IPS DF 6.9 (cell line): ENCODE results near the gene MTF2.

Source experiments
- DNase-seq: peaks from one replicate; pipeline ENCODE4 v3.0.0-alpha.2; 2013; ENCODE audit warnings: low read depth, low spot score
- H3K27ac ChIP-seq: one replicate; pipeline ENCODE4 v1.5.1; 2013; ENCODE audit warnings: low read length, control low read depth
- H3K27me3 ChIP-seq: 2 replicates; pipeline ENCODE4 v1.6.1; 2013; ENCODE audit warnings: mild to moderate bottlenecking, low read length; ENCODE audit not compliant: control insufficient read depth, insufficient read depth
- H3K36me3 ChIP-seq: 2 replicates; pipeline ENCODE4 v1.6.1; 2013; ENCODE audit warnings: low read length; ENCODE audit not compliant: control insufficient read depth, insufficient read depth
- H3K4me1 ChIP-seq: 2 replicates; pipeline ENCODE4 v1.6.1; 2013; ENCODE audit warnings: low read length; ENCODE audit not compliant: control insufficient read depth, insufficient read depth
- H3K4me3 ChIP-seq: 2 replicates; pipeline ENCODE4 v1.5.1; 2013; ENCODE audit warnings: mild to moderate bottlenecking, low read length
- H3K9me3 ChIP-seq: 2 replicates; pipeline ENCODE4 v1.6.1; 2013; ENCODE audit warnings: low read length, inconsistent platforms; ENCODE audit not compliant: control insufficient read depth, insufficient read depth
- WGBS: extraction: QIAGEN DNeasy Blood & Tissue Kit; methylation state at CpG from one replicate; pipeline ENCODE4 v1.1.7; 2013; ENCODE audit warnings: mixed read lengths, missing lambda C conversion rate; ENCODE audit not compliant: insufficient read length, insufficient coverage; 5-methylcytosine and 5-hydroxymethylcytosine counted together

Gene MTF2

DNA sequence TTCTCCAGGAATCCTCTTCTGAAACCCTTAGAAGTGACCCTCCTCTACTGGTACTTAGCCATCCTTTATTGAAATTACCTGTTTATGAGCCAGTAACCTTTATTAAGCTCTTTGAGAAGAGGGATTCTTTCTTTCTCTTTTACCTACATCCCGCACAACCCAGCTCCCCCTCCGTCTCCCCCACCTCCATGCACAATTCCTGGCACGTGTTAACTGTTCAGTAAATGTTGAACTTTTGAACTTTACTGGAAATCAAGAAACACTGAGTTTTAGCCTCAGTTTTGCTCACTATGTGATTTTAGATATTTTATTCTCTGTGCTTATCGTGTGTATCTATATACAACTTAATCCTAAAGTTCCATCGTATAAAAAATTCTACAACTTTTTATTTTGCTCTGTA, 99.3 kb downstream of the MTF2 start:
- no peak for DNase-seq
- H3K4me3 ChIP-seq = no peak overlapping the region
- WGBS = no CpG with 5 or more reads among the region's 5 CpGs
- no peaks in the 10 kb centered on the region for H3K36me3 ChIP-seq
- H3K27ac ChIP-seq = no peak overlapping the region
- H3K9me3 ChIP-seq = no peaks in the 10 kb centered on the region
- no peaks in the 10 kb centered on the region for H3K27me3 ChIP-seq
- no peaks in the 10 kb centered on the region for H3K4me1 ChIP-seq

DNA sequence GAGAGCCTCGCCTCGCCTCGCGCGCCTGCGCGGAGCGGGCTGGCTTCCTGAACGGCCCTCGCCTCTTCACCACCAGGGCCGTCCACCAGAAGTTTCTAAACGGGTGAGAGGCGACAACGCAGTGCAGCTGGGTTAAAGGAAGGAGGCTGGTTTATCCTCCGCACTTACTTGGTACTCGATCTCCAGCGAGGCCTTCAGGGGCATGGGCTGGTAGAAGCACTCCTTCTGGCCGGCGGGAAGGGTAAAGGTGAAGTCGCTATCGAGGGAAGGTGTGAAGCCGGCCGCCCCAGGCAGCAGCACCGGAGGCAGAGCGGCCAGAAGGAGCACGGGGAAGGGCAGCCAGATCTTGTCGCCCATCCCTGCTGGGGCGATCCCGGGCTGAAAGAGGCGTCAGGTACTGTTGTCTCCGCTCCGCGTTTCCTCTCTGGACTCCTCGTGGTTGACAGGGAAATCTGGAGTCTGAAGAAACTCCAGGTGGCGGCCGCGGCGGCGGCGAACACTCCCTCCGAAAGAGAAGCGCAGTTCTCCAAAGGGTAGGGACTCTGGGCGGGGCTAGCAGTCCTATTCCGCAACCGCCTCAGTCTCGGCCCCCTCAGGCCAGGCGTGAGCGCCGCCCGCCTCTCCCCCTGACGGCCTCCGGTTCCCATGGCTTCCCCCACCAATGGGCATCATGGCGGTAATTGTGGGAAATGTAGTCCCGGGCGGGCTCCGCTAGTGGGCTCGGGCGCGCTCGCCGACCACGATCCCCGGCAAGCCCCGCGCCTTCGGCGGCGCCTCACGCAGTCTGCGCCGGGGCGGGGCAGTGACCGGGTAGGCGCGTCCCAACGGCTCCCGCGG, 101.0 kb downstream of the MTF2 start, which contains the start of gene TMED5:
Gene TMED5 (minus strand): TSS at position 528 of the 837 bp plus-strand sequence. CDS start 171 bp downstream, at position 357.
- peak within 1 kb of the TSS; percentile 90 for H3K4me3 ChIP-seq
- DNase-seq = peak; percentile 91
- H3K27me3 ChIP-seq = no peaks in the 10 kb centered on the region
- H3K9me3 ChIP-seq = no peaks in the 10 kb centered on the region
- H3K36me3 ChIP-seq = no peaks in the 10 kb centered on the region
- no CpG with 5 or more reads among the region's 78 CpGs for WGBS
- no peak within 1 kb of the TSS for H3K27ac ChIP-seq
- no peaks in the 10 kb centered on the region for H3K4me1 ChIP-seq

DNA sequence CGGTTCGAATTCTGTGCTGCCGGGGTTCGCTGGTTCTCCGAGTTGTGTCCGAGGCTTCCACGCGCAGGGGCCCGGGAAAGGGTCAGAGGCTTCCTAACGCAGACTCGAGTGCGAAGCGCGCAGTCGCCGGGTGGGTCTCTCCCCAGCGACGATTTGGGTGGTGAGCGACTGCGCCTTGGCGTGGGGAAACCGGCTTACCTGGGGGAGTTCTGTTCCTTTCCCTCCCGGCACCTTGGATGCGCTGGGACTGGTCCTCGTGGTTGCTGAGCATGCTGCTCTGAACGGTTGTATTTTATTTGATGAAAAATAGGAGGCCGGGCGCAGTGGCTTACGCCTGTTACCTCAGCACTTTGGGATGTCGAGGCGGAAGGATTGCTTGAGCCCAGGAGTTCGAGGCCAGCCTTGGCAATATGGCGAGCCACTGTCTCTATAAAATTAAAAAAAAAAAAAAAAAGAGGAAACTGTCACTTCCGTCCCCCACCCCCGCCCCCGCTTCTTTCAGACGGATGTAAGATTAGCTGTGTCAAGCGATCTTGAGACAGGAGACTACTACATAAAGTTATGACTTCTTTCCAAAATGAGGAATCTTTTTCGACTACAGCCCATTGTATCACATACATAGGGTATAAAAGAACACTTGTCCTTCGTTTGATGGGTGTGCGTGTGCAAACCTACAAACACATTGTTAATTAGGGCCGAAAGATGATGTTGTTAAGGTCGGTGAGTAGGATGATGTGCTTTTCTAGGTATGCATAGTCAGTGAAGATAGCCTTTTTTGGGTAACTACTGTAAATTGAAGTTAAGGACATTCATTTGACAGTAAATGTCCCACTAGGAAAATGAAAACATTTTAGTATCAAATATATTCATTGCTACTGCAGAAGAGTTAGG, 101.9 kb downstream of the MTF2 start, which contains the start of gene CCDC18:
Gene CCDC18 (plus strand): TSS at position 2 of the 891 bp plus-strand sequence. CDS start 2,638 bp downstream, outside the sequence.
- WGBS = no CpG with 5 or more reads among the region's 43 CpGs
- Histone ChIP-seq H3K27me3 (no peaks in the 10 kb centered on the region), H3K27ac (no peak within 1 kb of the TSS), H3K9me3 (no peaks in the 10 kb centered on the region), H3K4me1 (no peaks in the 10 kb centered on the region), H3K36me3 (no peaks in the 10 kb centered on the region), H3K4me3 (peak within 1 kb of the TSS; percentile 90)
- DNase-seq = no peak

DNA sequence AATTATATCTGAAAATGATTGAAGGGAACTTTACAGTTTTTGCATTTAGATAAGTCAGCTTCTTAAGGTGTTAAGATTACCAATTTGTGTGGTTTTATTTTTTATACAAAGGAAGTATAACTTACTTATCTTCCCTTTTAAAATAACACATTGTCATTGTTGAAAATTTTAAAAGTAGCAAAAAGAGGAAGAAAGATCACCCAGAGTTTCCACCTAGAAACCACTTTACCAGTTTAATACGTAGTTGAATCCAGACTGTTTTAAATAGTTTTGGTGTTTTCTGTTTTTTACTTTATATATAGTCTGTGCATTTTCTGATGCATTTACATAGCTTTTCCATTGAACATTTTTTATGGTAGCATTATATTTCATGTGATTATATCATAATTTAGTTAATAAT, 107.6 kb downstream of the MTF2 start:
- Histone ChIP-seq H3K4me3 (no peak overlapping the region), H3K4me1 (no peaks in the 10 kb centered on the region), H3K27ac (no peak overlapping the region), H3K36me3 (no peaks in the 10 kb centered on the region), H3K27me3 (no peaks in the 10 kb centered on the region), H3K9me3 (no peaks in the 10 kb centered on the region)
- WGBS = no CpG with 5 or more reads among the region's 1 CpG
- DNase-seq = no peak
